ENCODE data around the gene TENT5C.

DNA sequence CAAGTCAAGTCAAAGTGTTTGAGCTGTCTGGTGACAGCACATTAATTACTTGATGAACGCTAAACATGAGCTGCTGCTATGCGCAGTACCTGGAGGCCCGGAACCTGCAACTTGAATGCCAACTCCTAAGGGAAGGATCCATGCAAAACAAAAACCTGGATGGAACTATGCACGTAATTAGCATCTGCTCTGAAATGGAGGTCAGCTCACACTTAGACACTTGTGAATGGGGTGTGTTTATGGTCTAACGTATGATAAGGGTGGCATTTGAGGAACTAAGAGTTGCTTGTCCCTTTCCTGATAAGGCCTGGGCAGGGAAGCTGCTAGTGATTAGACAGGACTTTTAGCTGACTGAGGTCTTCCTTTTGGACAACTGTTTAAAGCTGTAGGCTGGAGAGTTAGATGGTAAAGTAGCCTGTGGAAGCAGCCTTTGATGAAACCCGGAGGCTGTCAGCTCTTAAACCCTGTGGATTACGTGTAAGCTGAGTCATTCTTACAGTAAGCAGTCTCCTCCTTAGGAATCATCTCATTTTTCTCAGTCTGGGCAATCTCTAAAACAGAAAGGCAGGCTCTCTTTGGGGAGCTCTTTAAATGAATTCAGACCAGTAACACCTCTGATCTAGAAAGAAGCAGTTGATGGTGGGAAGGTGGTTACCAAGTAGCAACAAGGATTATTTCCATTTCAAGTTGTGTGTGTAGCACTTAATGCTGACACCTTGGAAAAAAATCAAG lies 6.8 kb downstream of the TENT5C start:
- TF ChIP-seq, protein P1, sequence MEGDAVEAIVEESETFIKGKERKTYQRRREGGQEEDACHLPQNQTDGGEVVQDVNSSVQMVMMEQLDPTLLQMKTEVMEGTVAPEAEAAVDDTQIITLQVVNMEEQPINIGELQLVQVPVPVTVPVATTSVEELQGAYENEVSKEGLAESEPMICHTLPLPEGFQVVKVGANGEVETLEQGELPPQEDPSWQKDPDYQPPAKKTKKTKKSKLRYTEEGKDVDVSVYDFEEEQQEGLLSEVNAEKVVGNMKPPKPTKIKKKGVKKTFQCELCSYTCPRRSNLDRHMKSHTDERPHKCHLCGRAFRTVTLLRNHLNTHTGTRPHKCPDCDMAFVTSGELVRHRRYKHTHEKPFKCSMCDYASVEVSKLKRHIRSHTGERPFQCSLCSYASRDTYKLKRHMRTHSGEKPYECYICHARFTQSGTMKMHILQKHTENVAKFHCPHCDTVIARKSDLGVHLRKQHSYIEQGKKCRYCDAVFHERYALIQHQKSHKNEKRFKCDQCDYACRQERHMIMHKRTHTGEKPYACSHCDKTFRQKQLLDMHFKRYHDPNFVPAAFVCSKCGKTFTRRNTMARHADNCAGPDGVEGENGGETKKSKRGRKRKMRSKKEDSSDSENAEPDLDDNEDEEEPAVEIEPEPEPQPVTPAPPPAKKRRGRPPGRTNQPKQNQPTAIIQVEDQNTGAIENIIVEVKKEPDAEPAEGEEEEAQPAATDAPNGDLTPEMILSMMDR (IDR thresholded peaks at IDR 0.05; ENCODE audit: low read length) = no peak
- no peak for TF ChIP-seq EZH2 (IDR thresholded peaks at IDR 0.05; ENCODE audit: borderline replicate concordance, low read length)

All from OCI-LY1 (cell line).